A549 (cell line): Measurements from ENCODE around the gene FUT8. TPM values are rescaled to one million over a fixed set of nuclear protein-coding genes. Genes with fewer than 3 reads are reported as not detected.

ENCODE experiments used
- ATAC-seq, 2 experiments: fragments of 200-7000 bp in 1 of 2; fragments of >200 bp in 1 of 2; cut with Nextera tagmentation in 1 of 2; cut with Tn5 transposase in 1 of 2; 3 replicates each; pipeline versions ENCODE4 v1.8.0 to v1.9.1; 2018 to 2020; ENCODE audit warnings: mild to moderate bottlenecking in 1 of 2, moderate library complexity in 1 of 2
- CTCF ChIA-PET: fragments of 300-600 bp; sonication (Branson Sonifier 250); formaldehyde crosslinking; extraction: SDS; loops from one replicate; lab custom pipeline; 2021; ENCODE audit warnings: antibody characterized with exemption, inconsistent platforms; lab: Yijun Ruan, JAX
- POLR2A ChIA-PET: fragments of 350-600 bp; formaldehyde crosslinking; extraction: SDS; loops from one replicate; lab custom pipeline; 2021; ENCODE audit warnings: antibody characterized with exemption, inconsistent platforms; lab: Yijun Ruan, JAX
- DNase-seq, 2 experiments: peaks; one replicate each; pipeline versions ENCODE4 v3.0.0 to v3.0.0-alpha.2; 2011 to 2016; ENCODE audit warnings: low read depth in 1 of 2, low spot score in 1 of 2
- FAIRE-seq: peaks from 2 replicates; lab custom pipeline; 2011; peaks lifted over from hg19 to GRCh38; lab: Jason Lieb, UNC
- H3K27ac ChIP-seq, 2 experiments: fragments of >200 bp; sonication (Bioruptor Twin); formaldehyde crosslinking; 3 replicates each; pipeline ENCODE4 v1.5.1; 2016 to 2017
- H3K4me1 ChIP-seq: fragments of >200 bp; sonication (Bioruptor Twin); formaldehyde crosslinking; 3 replicates; pipeline ENCODE4 v1.6.1; 2016
- H3K4me2 ChIP-seq: fragments of >200 bp; sonication (Bioruptor Twin); formaldehyde crosslinking; 3 replicates; pipeline ENCODE4 v1.6.1; 2016
- H3K4me3 ChIP-seq: fragments of >200 bp; sonication (Bioruptor Twin); formaldehyde crosslinking; 3 replicates; pipeline ENCODE4 v1.5.1; 2016
- H3K9me3 ChIP-seq: fragments of >200 bp; sonication (Bioruptor Twin); formaldehyde crosslinking; 3 replicates; pipeline ENCODE4 v1.6.1; 2016
- BHLHE40 ChIP-seq: IDR thresholded peaks from 2 replicates; pipeline ENCODE4 v1.6.1; 2012; ENCODE audit warnings: low read depth, low read length, inconsistent platforms
- CBX2 ChIP-seq: fragments of 200-600 bp; sonication (generic); IDR thresholded peaks from 2 replicates; pipeline ENCODE4 v1.6.1; 2016; ENCODE audit warnings: low read depth, mild to moderate bottlenecking, borderline replicate concordance
- CBX8 ChIP-seq: fragments of 200-600 bp; sonication (generic); IDR thresholded peaks from 2 replicates; pipeline ENCODE4 v1.6.1; 2016
- CEBPB ChIP-seq, 2 experiments: fragments of >200 bp in 1 of 2; sonication (Bioruptor Twin) in 1 of 2; formaldehyde crosslinking in 1 of 2; IDR thresholded peaks; 2 replicates each; pipeline ENCODE4 v1.6.1; 2012 to 2016
- CHD4 ChIP-seq: fragments of 200-600 bp; sonication (generic); IDR thresholded peaks from 2 replicates; pipeline ENCODE4 v1.6.1; 2016; ENCODE audit warnings: antibody characterized with exemption, mild to moderate bottlenecking, borderline replicate concordance
- E2F6 ChIP-seq: IDR thresholded peaks from 2 replicates; pipeline ENCODE4 v1.6.1; 2012; ENCODE audit warnings: low read depth, borderline replicate concordance
- EHMT2 ChIP-seq: fragments of 200-600 bp; sonication (generic); IDR thresholded peaks from 2 replicates; pipeline ENCODE4 v1.6.1; 2016; ENCODE audit warnings: antibody characterized with exemption, low read depth, mild to moderate bottlenecking, moderate library complexity
- JUNB ChIP-seq: fragments of >200 bp; sonication (Bioruptor Twin); formaldehyde crosslinking; IDR thresholded peaks from 2 replicates; pipeline ENCODE4 v1.6.1; 2016
- KDM1A ChIP-seq: fragments of 200-600 bp; sonication (generic); IDR thresholded peaks from 2 replicates; pipeline ENCODE4 v1.6.1; 2016; ENCODE audit warnings: low read depth, mild to moderate bottlenecking
- NFE2L2 ChIP-seq: fragments of 150-350 bp; conservative IDR thresholded peaks from 2 replicates; pipeline ENCODE4 v1.6.1; 2014; ENCODE audit warnings: low read length
- NPAS2 ChIP-seq: fragments of 250-450 bp; sonication (Bioruptor Pico); IDR thresholded peaks from 2 replicates; pipeline ENCODE4 v1.8.0; 2022; ENCODE audit warnings: mild to moderate bottlenecking, moderate library complexity, borderline replicate concordance
- PBX3 ChIP-seq: IDR thresholded peaks from 2 replicates; pipeline ENCODE4 v1.6.1; 2012
- POLR2A ChIP-seq: IDR thresholded peaks from 2 replicates; pipeline ENCODE4 v1.6.1; 2012; ENCODE audit warnings: mild to moderate bottlenecking, low read length
- RARB ChIP-seq: fragments of 250-450 bp; sonication (Bioruptor Pico); IDR thresholded peaks from 2 replicates; pipeline ENCODE4 v1.8.0; 2021; ENCODE audit warnings: mild to moderate bottlenecking, moderate library complexity
- RFX5 ChIP-seq: fragments of 450-650 bp; IDR thresholded peaks from 2 replicates; pipeline ENCODE4 v1.7.1; 2014; ENCODE audit warnings: antibody characterized with exemption, mild to moderate bottlenecking, moderate library complexity
- RNF2 ChIP-seq: fragments of 200-600 bp; sonication (generic); IDR thresholded peaks from 2 replicates; pipeline ENCODE4 v1.6.1; 2016; ENCODE audit warnings: low read depth, mild to moderate bottlenecking, antibody characterized with exemption, moderate library complexity, borderline replicate concordance
- TP53 ChIP-seq: fragments of 250-450 bp; sonication (Bioruptor Pico); IDR thresholded peaks from 2 replicates; pipeline ENCODE4 v1.5.0; 2021; ENCODE audit warnings: mild to moderate bottlenecking, moderate library complexity
- USF2 ChIP-seq: fragments of 450-650 bp; IDR thresholded peaks from 2 replicates; pipeline ENCODE4 v1.6.1; 2014; ENCODE audit warnings: antibody characterized with exemption
- ZNF302 ChIP-seq: fragments of 250-450 bp; sonication (Bioruptor Pico); IDR thresholded peaks from 2 replicates; pipeline ENCODE4 v1.9.0; 2021; ENCODE audit warnings: inconsistent platforms, mild to moderate bottlenecking, moderate library complexity
- WGBS: methylation state at CpG from one replicate; pipeline ENCODE4 v1.1.6; 2017; ENCODE audit errors: missing lambda C conversion rate; 5-methylcytosine and 5-hydroxymethylcytosine counted together
- polyA plus RNA-seq, 4 experiments: library from polyadenylated mRNA; depleted of rRNA in 3 of 4; stranded (reverse); fragments of >200 nt; fragmentation: RNase III in 1 of 4; extraction: RNeasy Plus Mini Kit Qiagen cat#74134 plus additional on column Dnase treatment in 1 of 4; gene quantifications; 2 replicates in 3 of 4; 3 replicates in 1 of 4; pipeline ENCODE4 v1.2.3, GENCODE V29; 2011 to 2017
- TF ChIP-seq, protein P1 (sequence below): fragments of 200-600 bp; sonication (generic); IDR thresholded peaks from 2 replicates; pipeline ENCODE4 v1.6.1; 2016; ENCODE audit warnings: antibody characterized with exemption, mild to moderate bottlenecking, moderate library complexity
- TF ChIP-seq, protein P2 (sequence below): IDR thresholded peaks from 2 replicates; pipeline ENCODE4 v1.6.1; 2012
- TF ChIP-seq, protein P3 (sequence below): fragments of >200 bp; sonication (Bioruptor Twin); formaldehyde crosslinking; IDR thresholded peaks from 3 replicates; pipeline ENCODE4 v1.5.1; 2016

Gene FUT8
- polyA plus RNA-seq, 2 of the 4 experiments (the other 2 are of a cell fraction) = 20.3 to 22.9 TPM

DNA sequence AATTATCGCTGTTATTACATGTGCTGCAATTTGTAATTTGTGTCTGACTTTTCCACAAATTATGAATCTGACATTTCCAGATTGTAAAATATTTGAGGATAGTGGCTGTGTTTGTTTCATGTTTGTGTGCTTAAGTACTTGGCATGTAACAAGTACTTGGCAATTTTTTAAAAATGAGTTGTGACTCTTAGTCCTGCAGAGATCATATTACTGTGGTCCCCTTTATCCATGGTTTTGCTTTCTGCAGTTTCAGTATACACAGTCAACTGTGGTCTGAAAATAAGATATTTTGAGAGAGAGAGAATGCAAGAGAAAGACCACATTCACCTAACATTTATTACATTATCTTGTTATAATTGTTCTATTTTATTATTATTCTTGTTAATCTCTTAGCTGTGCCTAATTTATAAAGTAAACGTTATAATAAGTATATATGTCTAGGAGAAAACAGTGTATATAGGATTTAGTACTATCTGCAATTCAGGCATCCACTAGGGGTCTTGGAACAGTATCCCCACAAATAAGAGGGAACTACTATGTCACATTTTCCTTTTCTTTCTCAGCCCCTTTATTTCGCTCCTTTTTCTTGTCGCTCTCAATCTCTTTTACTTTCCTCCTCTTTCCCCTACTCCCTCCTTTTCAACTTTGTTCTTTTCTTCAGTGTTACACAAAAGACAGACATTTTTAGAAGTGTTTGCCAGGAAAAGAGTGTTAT, 176.1 kb downstream of the FUT8 start:
- ATAC-seq (no peak), FAIRE-seq (no peak), DNase-seq (no peak)
- 87% methylated on average over 4 of the region's 4 CpGs for WGBS
- Histone ChIP-seq H3K27ac (no peak overlapping the region), H3K4me1 (peaks cover 3% of the 10 kb centered on the region; the same call in 1 of the 3 replicates), H3K4me2 (no peak overlapping the region), H3K9me3 (no peaks in the 10 kb centered on the region), H3K4me3 (no peak overlapping the region)
- TF ChIP-seq, protein P1, sequence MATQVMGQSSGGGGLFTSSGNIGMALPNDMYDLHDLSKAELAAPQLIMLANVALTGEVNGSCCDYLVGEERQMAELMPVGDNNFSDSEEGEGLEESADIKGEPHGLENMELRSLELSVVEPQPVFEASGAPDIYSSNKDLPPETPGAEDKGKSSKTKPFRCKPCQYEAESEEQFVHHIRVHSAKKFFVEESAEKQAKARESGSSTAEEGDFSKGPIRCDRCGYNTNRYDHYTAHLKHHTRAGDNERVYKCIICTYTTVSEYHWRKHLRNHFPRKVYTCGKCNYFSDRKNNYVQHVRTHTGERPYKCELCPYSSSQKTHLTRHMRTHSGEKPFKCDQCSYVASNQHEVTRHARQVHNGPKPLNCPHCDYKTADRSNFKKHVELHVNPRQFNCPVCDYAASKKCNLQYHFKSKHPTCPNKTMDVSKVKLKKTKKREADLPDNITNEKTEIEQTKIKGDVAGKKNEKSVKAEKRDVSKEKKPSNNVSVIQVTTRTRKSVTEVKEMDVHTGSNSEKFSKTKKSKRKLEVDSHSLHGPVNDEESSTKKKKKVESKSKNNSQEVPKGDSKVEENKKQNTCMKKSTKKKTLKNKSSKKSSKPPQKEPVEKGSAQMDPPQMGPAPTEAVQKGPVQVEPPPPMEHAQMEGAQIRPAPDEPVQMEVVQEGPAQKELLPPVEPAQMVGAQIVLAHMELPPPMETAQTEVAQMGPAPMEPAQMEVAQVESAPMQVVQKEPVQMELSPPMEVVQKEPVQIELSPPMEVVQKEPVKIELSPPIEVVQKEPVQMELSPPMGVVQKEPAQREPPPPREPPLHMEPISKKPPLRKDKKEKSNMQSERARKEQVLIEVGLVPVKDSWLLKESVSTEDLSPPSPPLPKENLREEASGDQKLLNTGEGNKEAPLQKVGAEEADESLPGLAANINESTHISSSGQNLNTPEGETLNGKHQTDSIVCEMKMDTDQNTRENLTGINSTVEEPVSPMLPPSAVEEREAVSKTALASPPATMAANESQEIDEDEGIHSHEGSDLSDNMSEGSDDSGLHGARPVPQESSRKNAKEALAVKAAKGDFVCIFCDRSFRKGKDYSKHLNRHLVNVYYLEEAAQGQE = no peak
- no peak for TF ChIP-seq JUNB
- no peak for TF ChIP-seq RARB
- no peak for TF ChIP-seq PBX3
- ChIA-PET CTCF (no interaction called here), POLR2A (no interaction called here)

- POLR2A ChIA-PET = no interaction called here
- peak; percentile 90 to 96 for ATAC-seq
- Histone ChIP-seq H3K4me2 (peak overlapping the region; percentile 78), H3K27ac (peak overlapping the region in 1 of 2 experiments; percentile 46; a peak in 1 of 6 replicates), H3K4me3 (no peak overlapping the region), H3K4me1 (peaks cover 19% of the 10 kb centered on the region), H3K9me3 (no peaks in the 10 kb centered on the region)
- CTCF ChIA-PET = no interaction called here
- WGBS = 30% methylated on average over 13 of the region's 13 CpGs
- peak; percentile 13 to 39 for DNase-seq
- TF ChIP-seq RNF2 (no peak), CHD4 (no peak), PBX3 (no peak), RFX5 (no peak), TP53 (CRISPR knock-in tag) (no peak), NFE2L2 (no peak), ZNF302 (CRISPR knock-in tag) (no peak), BHLHE40 (no peak), CEBPB (IDR thresholded peaks at IDR 0.05) (peak in 1 of 2 experiments; percentile 54; a peak in 1 of 4 replicates), CBX8 (no peak), CBX2 (no peak)
- TF ChIP-seq, protein P2, sequence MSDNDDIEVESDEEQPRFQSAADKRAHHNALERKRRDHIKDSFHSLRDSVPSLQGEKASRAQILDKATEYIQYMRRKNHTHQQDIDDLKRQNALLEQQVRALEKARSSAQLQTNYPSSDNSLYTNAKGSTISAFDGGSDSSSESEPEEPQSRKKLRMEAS = 0 out of 2 replicates have a peak, but pooled peaks have one; percentile 36
- no peak for FAIRE-seq
Measured at GRCh38 chr14:65594153-65594881, 181.8 kb downstream of the FUT8 start.

- no peak for ATAC-seq
- CTCF ChIA-PET = no interaction called here
- TF ChIP-seq CHD4 = no peak
- no peak for TF ChIP-seq NPAS2 (CRISPR knock-in tag)
- TF ChIP-seq E2F6 = no peak
- TF ChIP-seq KDM1A = no peak
- TF ChIP-seq TP53 (CRISPR knock-in tag) = no peak
- no peak for TF ChIP-seq POLR2A
- no peak for TF ChIP-seq JUNB
- TF ChIP-seq, protein P3, sequence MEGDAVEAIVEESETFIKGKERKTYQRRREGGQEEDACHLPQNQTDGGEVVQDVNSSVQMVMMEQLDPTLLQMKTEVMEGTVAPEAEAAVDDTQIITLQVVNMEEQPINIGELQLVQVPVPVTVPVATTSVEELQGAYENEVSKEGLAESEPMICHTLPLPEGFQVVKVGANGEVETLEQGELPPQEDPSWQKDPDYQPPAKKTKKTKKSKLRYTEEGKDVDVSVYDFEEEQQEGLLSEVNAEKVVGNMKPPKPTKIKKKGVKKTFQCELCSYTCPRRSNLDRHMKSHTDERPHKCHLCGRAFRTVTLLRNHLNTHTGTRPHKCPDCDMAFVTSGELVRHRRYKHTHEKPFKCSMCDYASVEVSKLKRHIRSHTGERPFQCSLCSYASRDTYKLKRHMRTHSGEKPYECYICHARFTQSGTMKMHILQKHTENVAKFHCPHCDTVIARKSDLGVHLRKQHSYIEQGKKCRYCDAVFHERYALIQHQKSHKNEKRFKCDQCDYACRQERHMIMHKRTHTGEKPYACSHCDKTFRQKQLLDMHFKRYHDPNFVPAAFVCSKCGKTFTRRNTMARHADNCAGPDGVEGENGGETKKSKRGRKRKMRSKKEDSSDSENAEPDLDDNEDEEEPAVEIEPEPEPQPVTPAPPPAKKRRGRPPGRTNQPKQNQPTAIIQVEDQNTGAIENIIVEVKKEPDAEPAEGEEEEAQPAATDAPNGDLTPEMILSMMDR = no peak
- no peak for TF ChIP-seq BHLHE40
- no peak for TF ChIP-seq ZNF302 (CRISPR knock-in tag)
- TF ChIP-seq EHMT2 = no peak
- TF ChIP-seq USF2 = no peak
Measured at GRCh38 chr14:65594882-65595237, 182.3 kb downstream of the FUT8 start.

More at GRCh38 chr14:65594882-65595237, 182.3 kb downstream of the FUT8 start:
- Histone ChIP-seq H3K27ac (0 out of 6 replicates have a peak overlapping the region, but pooled peaks of 1 of the 2 experiments have one; percentile 6), H3K9me3 (no peaks in the 10 kb centered on the region), H3K4me3 (no peak overlapping the region), H3K4me1 (peaks cover 24% of the 10 kb centered on the region), H3K4me2 (peak overlapping the region; percentile 78; the same call in 2 of the 3 replicates)
- POLR2A ChIA-PET = no interaction called here
- no peak for FAIRE-seq
- 85% methylated on average over 5 of the region's 5 CpGs for WGBS
- DNase-seq = no peak
